Astrocyte (in vitro differentiated cells and primary cell): ENCODE results near the gene ZMIZ1. TPM values are rescaled to one million over a fixed set of nuclear protein-coding genes. Genes with fewer than 3 reads are reported as not detected.

Source experiments
- DNase-seq: peaks from one replicate; pipeline ENCODE4 v3.0.0-alpha.2; 2010; ENCODE audit warnings: low read depth
- FAIRE-seq: peaks from 2 replicates; lab custom pipeline; 2011; peaks lifted over from hg19 to GRCh38; lab: Jason Lieb, UNC
- H2AFZ ChIP-seq: 2 replicates; pipeline ENCODE4 v1.6.0; 2012; ENCODE audit warnings: low read depth, low read length, inconsistent platforms
- H3K27ac ChIP-seq: 2 replicates; pipeline ENCODE4 v1.5.1; 2011; ENCODE audit warnings: low read depth, low read length, inconsistent platforms
- H3K27me3 ChIP-seq: 2 replicates; pipeline ENCODE4 v1.6.0; 2011; ENCODE audit warnings: low read length, inconsistent platforms; ENCODE audit not compliant: insufficient read depth
- H3K36me3 ChIP-seq: 2 replicates; pipeline ENCODE4 v1.5.1; 2011; ENCODE audit warnings: low read length, inconsistent platforms; ENCODE audit not compliant: insufficient read depth
- H3K4me1 ChIP-seq: 2 replicates; pipeline ENCODE4 v1.5.1; 2011; ENCODE audit warnings: low read length, inconsistent platforms; ENCODE audit not compliant: insufficient read depth
- H3K4me2 ChIP-seq: 2 replicates; pipeline ENCODE4 v1.6.0; 2012; ENCODE audit warnings: low read length, inconsistent platforms
- H3K4me3 ChIP-seq: 2 replicates; pipeline ENCODE4 v1.5.1; 2011; ENCODE audit warnings: low read depth, mild to moderate bottlenecking, low read length, inconsistent platforms; ENCODE audit not compliant: insufficient read depth
- H3K79me2 ChIP-seq: 2 replicates; pipeline ENCODE4 v1.6.0; 2012; ENCODE audit warnings: mild to moderate bottlenecking, low read length, inconsistent platforms; ENCODE audit not compliant: insufficient read depth
- H3K9ac ChIP-seq: 2 replicates; pipeline ENCODE4 v1.6.0; 2012; ENCODE audit warnings: mild to moderate bottlenecking, low read length, inconsistent platforms
- H3K9me3 ChIP-seq: 2 replicates; pipeline ENCODE4 v1.5.1; 2012; ENCODE audit warnings: low read depth, mild to moderate bottlenecking, low read length, inconsistent platforms; ENCODE audit not compliant: insufficient read depth
- H4K20me1 ChIP-seq: 2 replicates; pipeline ENCODE4 v1.6.0; 2012; ENCODE audit warnings: low read length, inconsistent platforms; ENCODE audit not compliant: insufficient read depth
- H3K27ac Mint-ChIP-seq: one replicate; pipeline ENCODE4 v1.8.0; 2021; ENCODE audit warnings: mild to moderate bottlenecking, mixed read lengths; ENCODE audit not compliant: unreplicated experiment
- H3K27me3 Mint-ChIP-seq: one replicate; pipeline ENCODE4 v1.8.0; 2021; ENCODE audit warnings: low read depth, mixed read lengths; ENCODE audit not compliant: unreplicated experiment
- H3K36me3 Mint-ChIP-seq: one replicate; pipeline ENCODE4 v1.8.0; 2021; ENCODE audit warnings: low read depth, mixed read lengths; ENCODE audit not compliant: unreplicated experiment
- H3K4me1 Mint-ChIP-seq: one replicate; pipeline ENCODE4 v1.8.0; 2021; ENCODE audit warnings: low read depth, mixed read lengths; ENCODE audit not compliant: unreplicated experiment
- H3K4me3 Mint-ChIP-seq: one replicate; pipeline ENCODE4 v1.8.0; 2021; ENCODE audit warnings: mild to moderate bottlenecking, moderate library complexity, mixed read lengths; ENCODE audit not compliant: unreplicated experiment
- H3K9me3 Mint-ChIP-seq: one replicate; pipeline ENCODE4 v1.8.0; 2021; ENCODE audit warnings: mild to moderate bottlenecking, mixed read lengths; ENCODE audit not compliant: unreplicated experiment
- CTCF ChIP-seq: IDR thresholded peaks from 2 replicates; pipeline ENCODE4 v1.5.1; 2011; ENCODE audit warnings: low read depth, mild to moderate bottlenecking, inconsistent platforms, low read length, moderate library complexity; ENCODE audit not compliant: insufficient read depth
- EZH2 ChIP-seq: IDR thresholded peaks from 2 replicates; pipeline ENCODE4 v1.6.1; 2012; ENCODE audit warnings: mild to moderate bottlenecking, low read length, inconsistent platforms; ENCODE audit not compliant: insufficient read depth
- total RNA-seq: library from RNA; stranded (reverse); gene quantifications from 2 replicates; pipeline ENCODE4 v1.2.1, GENCODE V29; 2021

Gene ZMIZ1
- total RNA-seq, 1 donor from 2014 or later = 45.5 TPM

- Mint-ChIP-seq H3K4me3 (no peak overlapping the region), H3K36me3 (no peaks in the 10 kb centered on the region), H3K4me1 (peaks cover 2% of the 10 kb centered on the region), H3K27ac (no peak overlapping the region), H3K9me3 (peaks cover 10% of the 10 kb centered on the region), H3K27me3 (peaks cover 7% of the 10 kb centered on the region)
- Histone ChIP-seq H2AFZ (no peak overlapping the region), H3K4me2 (no peak overlapping the region), H3K4me1 (peaks cover 11% of the 10 kb centered on the region), H3K79me2 (no peaks in the 10 kb centered on the region), H3K27ac (no peak overlapping the region), H3K4me3 (no peak overlapping the region), H4K20me1 (no peaks in the 10 kb centered on the region), H3K9ac (no peak overlapping the region), H3K36me3 (no peaks in the 10 kb centered on the region), H3K9me3 (no peaks in the 10 kb centered on the region), H3K27me3 (no peaks in the 10 kb centered on the region)
- DNase-seq = peak; percentile 42
- TF ChIP-seq EZH2 (no peak), CTCF (no peak)
- FAIRE-seq = no peak
Measured at GRCh38 chr10:79328737-79329504, 260.2 kb downstream of the ZMIZ1 start.

- H3K4me3 Mint-ChIP-seq = no peak overlapping the region
- no peaks in the 10 kb centered on the region for H3K27me3 ChIP-seq
- no peak for TF ChIP-seq EZH2
- no peak for TF ChIP-seq CTCF
- no peak overlapping the region for H3K4me3 ChIP-seq
- no peaks in the 10 kb centered on the region for H4K20me1 ChIP-seq
- H3K4me2 ChIP-seq = no peak overlapping the region
- no peaks in the 10 kb centered on the region for H3K79me2 ChIP-seq
- H3K4me1 ChIP-seq = peaks cover 13% of the 10 kb centered on the region
- FAIRE-seq (no peak), DNase-seq (no peak)
- H3K9me3 Mint-ChIP-seq = peaks cover 12% of the 10 kb centered on the region
- no peak overlapping the region for H3K27ac Mint-ChIP-seq
- H3K27me3 Mint-ChIP-seq = peaks cover 3% of the 10 kb centered on the region
- H3K36me3 Mint-ChIP-seq = no peaks in the 10 kb centered on the region
- H3K9me3 ChIP-seq = no peaks in the 10 kb centered on the region
- H2AFZ ChIP-seq = no peak overlapping the region
- peaks cover 4% of the 10 kb centered on the region for H3K4me1 Mint-ChIP-seq
- no peak overlapping the region for H3K9ac ChIP-seq
- H3K27ac ChIP-seq = no peak overlapping the region
- no peaks in the 10 kb centered on the region for H3K36me3 ChIP-seq
Measured at GRCh38 chr10:79329529-79329928, 260.8 kb downstream of the ZMIZ1 start.

- no peaks in the 10 kb centered on the region for H3K27me3 ChIP-seq
- H3K4me3 ChIP-seq = no peak overlapping the region
- peaks cover 11% of the 10 kb centered on the region for H3K9me3 Mint-ChIP-seq
- H3K79me2 ChIP-seq = no peaks in the 10 kb centered on the region
- H4K20me1 ChIP-seq = no peaks in the 10 kb centered on the region
- H3K4me1 Mint-ChIP-seq = peaks cover 6% of the 10 kb centered on the region
- H3K27ac Mint-ChIP-seq = no peak overlapping the region
- H3K27ac ChIP-seq = peak overlapping the region; percentile 28
- H3K9ac ChIP-seq = no peak overlapping the region
- H3K9me3 ChIP-seq = no peaks in the 10 kb centered on the region
- FAIRE-seq = no peak
- peaks cover 13% of the 10 kb centered on the region for H3K4me1 ChIP-seq
- no peaks in the 10 kb centered on the region for H3K36me3 ChIP-seq
- peaks cover 3% of the 10 kb centered on the region for H3K27me3 Mint-ChIP-seq
- no peaks in the 10 kb centered on the region for H3K36me3 Mint-ChIP-seq
- no peak overlapping the region for H3K4me3 Mint-ChIP-seq
- TF ChIP-seq CTCF = no peak
- no peak for TF ChIP-seq EZH2
- H2AFZ ChIP-seq = no peak overlapping the region
- DNase-seq = no peak
- no peak overlapping the region for H3K4me2 ChIP-seq
Measured at GRCh38 chr10:79331226-79331625, 262.5 kb downstream of the ZMIZ1 start.
